Measurements from ENCODE around the gene PIP5K1B.

- TF ChIP-seq CTCF (conservative IDR thresholded peaks at IDR 0.05; ENCODE audit: low read depth, low read length) (no peak), EZH2 (IDR thresholded peaks at IDR 0.05; ENCODE audit: low read length, unreplicated experiment) (no peak)
Observed at GRCh38 chr9:68791169-68791568, 86.1 kb downstream of the PIP5K1B start.

Data from PC-3 (cell line).